CD14-positive monocyte (primary cell): Measurements from ENCODE around the gene GFRA4. TPM values are rescaled to one million over a fixed set of nuclear protein-coding genes. Genes with fewer than 3 reads are reported as not detected.

Source experiments
- DNase-seq, 3 donors: peaks; one replicate each; pipeline ENCODE4 v3.0.0-alpha.2; 2011 to 2022
- H2AFZ ChIP-seq: 2 replicates; pipeline ENCODE4 v1.6.0; 2012; ENCODE audit warnings: mild to moderate bottlenecking, low read depth, low read length, inconsistent platforms; ENCODE audit not compliant: insufficient read depth, poor library complexity, severe bottlenecking
- H3K27ac ChIP-seq, 2 donors: 1 replicate in 1 of 2; 2 replicates in 1 of 2; pipeline ENCODE4 v1.5.1; 2012 to 2013; ENCODE audit warnings: low read length in 2 of 2, control low read depth in 1 of 2, inconsistent platforms in 1 of 2, low read depth in 1 of 2, mild to moderate bottlenecking in 1 of 2
- H3K27me3 ChIP-seq, 2 donors: one replicate each; pipeline versions ENCODE4 v1.6.0 to v1.6.1; 2011 to 2013; ENCODE audit warnings: low read length in 2 of 2; ENCODE audit not compliant: control insufficient read depth in 2 of 2, insufficient read depth in 2 of 2
- H3K36me3 ChIP-seq, 2 donors: replicated peaks in 1 of 2; 1 replicate in 1 of 2; 2 replicates in 1 of 2; pipeline versions ENCODE4 v1.5.1 to v1.6.1; 2012 to 2013; ENCODE audit warnings: low read length in 2 of 2, control low read depth in 1 of 2, inconsistent platforms in 1 of 2, mild to moderate bottlenecking in 1 of 2; ENCODE audit not compliant: insufficient read depth in 2 of 2, control insufficient read depth in 1 of 2
- H3K4me1 ChIP-seq, 2 donors: 1 replicate in 1 of 2; 2 replicates in 1 of 2; pipeline versions ENCODE4 v1.5.1 to v1.6.1; 2012 to 2013; ENCODE audit warnings: low read length in 2 of 2, control low read depth in 1 of 2, inconsistent platforms in 1 of 2, mild to moderate bottlenecking in 1 of 2, moderate library complexity in 1 of 2; ENCODE audit not compliant: insufficient read depth in 2 of 2, control insufficient read depth in 1 of 2
- H3K4me2 ChIP-seq: replicated peaks from 2 replicates; pipeline ENCODE3; 2012; ENCODE audit warnings: low read length, moderate library complexity, mild to moderate bottlenecking; ENCODE audit not compliant: poor library complexity, severe bottlenecking; ENCODE audit errors: extremely low read depth
- H3K4me3 ChIP-seq, 3 experiments: fragments of 200-600 bp in 1 of 3; sonication (generic) in 1 of 3; replicated peaks in 1 of 3; 1 replicate in 2 of 3; 2 replicates in 1 of 3; pipeline ENCODE4 v1.5.1; 2011 to 2013; ENCODE audit warnings: low read length in 3 of 3, mild to moderate bottlenecking in 3 of 3, control low read depth in 2 of 3, low read depth in 2 of 3, inconsistent platforms in 1 of 3, moderate library complexity in 1 of 3
- H3K79me2 ChIP-seq: 2 replicates; pipeline ENCODE4 v1.6.0; 2012; ENCODE audit warnings: mild to moderate bottlenecking, control low read depth, inconsistent platforms, low read length, moderate library complexity; ENCODE audit not compliant: insufficient read depth
- H3K9ac ChIP-seq: 2 replicates; pipeline ENCODE4 v1.6.0; 2017; ENCODE audit warnings: low read length, mild to moderate bottlenecking; ENCODE audit not compliant: insufficient read depth, poor library complexity, severe bottlenecking
- H3K9me3 ChIP-seq, 2 donors: replicated peaks in 1 of 2; 1 replicate in 1 of 2; 2 replicates in 1 of 2; pipeline versions ENCODE4 v1.5.1 to v1.6.1; 2012 to 2013; ENCODE audit warnings: low read length in 2 of 2, control low read depth in 1 of 2; ENCODE audit not compliant: control insufficient read depth in 1 of 2, insufficient read depth in 1 of 2
- H4K20me1 ChIP-seq: 2 replicates; pipeline ENCODE4 v1.6.0; 2012; ENCODE audit warnings: mild to moderate bottlenecking, low read length, control low read depth, moderate library complexity; ENCODE audit not compliant: insufficient read depth
- H3K27ac Mint-ChIP-seq, 7 donors: one replicate each; pipeline ENCODE4 v1.8.0; 2020; ENCODE audit warnings: mild to moderate bottlenecking in 7 of 7, mixed read lengths in 7 of 7, moderate library complexity in 6 of 7, inconsistent platforms in 2 of 7
- H3K27me3 Mint-ChIP-seq, 3 donors: one replicate each; pipeline ENCODE4 v1.8.0; 2021 to 2022; ENCODE audit warnings: low read depth in 3 of 3, mild to moderate bottlenecking in 3 of 3, mixed read lengths in 3 of 3, moderate library complexity in 3 of 3, inconsistent platforms in 1 of 3
- H3K36me3 Mint-ChIP-seq, 2 donors: one replicate each; pipeline ENCODE4 v1.8.0; 2020; ENCODE audit warnings: mixed read lengths in 2 of 2, inconsistent platforms in 1 of 2, mild to moderate bottlenecking in 1 of 2
- H3K4me1 Mint-ChIP-seq: one replicate; pipeline ENCODE4 v1.8.0; 2020; ENCODE audit warnings: mild to moderate bottlenecking, mixed read lengths
- H3K4me3 Mint-ChIP-seq, 2 donors: one replicate each; pipeline ENCODE4 v1.8.0; 2020; ENCODE audit warnings: mild to moderate bottlenecking in 2 of 2, mixed read lengths in 2 of 2, moderate library complexity in 1 of 2
- H3K9me3 Mint-ChIP-seq, 7 donors: one replicate each; pipeline ENCODE4 v1.8.0; 2020 to 2022; ENCODE audit warnings: mixed read lengths in 7 of 7, mild to moderate bottlenecking in 6 of 7, moderate library complexity in 6 of 7, inconsistent platforms in 2 of 7
- WGBS: methylation state at CpG from one replicate; pipeline ENCODE4 v1.1.5; 2013; ENCODE audit warnings: missing lambda C conversion rate; ENCODE audit not compliant: insufficient coverage; 5-methylcytosine and 5-hydroxymethylcytosine counted together
- intact Hi-C, 2 donors: fragments of 100-400 bp; cut with micrococcal nuclease; formaldehyde crosslinking; loops; one replicate each; pipeline versions ENCODE4 v1.15.0 to v1.15.1; 2023
- polyA plus RNA-seq, 3 donors: library from polyadenylated mRNA; depleted of rRNA in 1 of 3; unstranded in 2 of 3; stranded (reverse) in 1 of 3; fragments of 300-500 nt in 2 of 3; fragments of >200 nt in 1 of 3; fragmentation: Illumina TruSeq in 2 of 3; gene quantifications; 1 replicate in 2 of 3; 2 replicates in 1 of 3; pipeline ENCODE4 v1.2.3, GENCODE V29; 2012 to 2021
- TF ChIP-seq, protein P1 (sequence below): fragments of 200-600 bp; IDR thresholded peaks from one replicate; pipeline ENCODE4 v1.8.0; 2022; ENCODE audit warnings: antibody characterized with exemption, mild to moderate bottlenecking

The GFRA4 gene
- polyA plus RNA-seq, 3 donors, result not detected

- WGBS, result 100% methylated on average over 1 of the region's 6 CpGs
- TF ChIP-seq, protein P1, sequence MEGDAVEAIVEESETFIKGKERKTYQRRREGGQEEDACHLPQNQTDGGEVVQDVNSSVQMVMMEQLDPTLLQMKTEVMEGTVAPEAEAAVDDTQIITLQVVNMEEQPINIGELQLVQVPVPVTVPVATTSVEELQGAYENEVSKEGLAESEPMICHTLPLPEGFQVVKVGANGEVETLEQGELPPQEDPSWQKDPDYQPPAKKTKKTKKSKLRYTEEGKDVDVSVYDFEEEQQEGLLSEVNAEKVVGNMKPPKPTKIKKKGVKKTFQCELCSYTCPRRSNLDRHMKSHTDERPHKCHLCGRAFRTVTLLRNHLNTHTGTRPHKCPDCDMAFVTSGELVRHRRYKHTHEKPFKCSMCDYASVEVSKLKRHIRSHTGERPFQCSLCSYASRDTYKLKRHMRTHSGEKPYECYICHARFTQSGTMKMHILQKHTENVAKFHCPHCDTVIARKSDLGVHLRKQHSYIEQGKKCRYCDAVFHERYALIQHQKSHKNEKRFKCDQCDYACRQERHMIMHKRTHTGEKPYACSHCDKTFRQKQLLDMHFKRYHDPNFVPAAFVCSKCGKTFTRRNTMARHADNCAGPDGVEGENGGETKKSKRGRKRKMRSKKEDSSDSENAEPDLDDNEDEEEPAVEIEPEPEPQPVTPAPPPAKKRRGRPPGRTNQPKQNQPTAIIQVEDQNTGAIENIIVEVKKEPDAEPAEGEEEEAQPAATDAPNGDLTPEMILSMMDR, result no peak
- Histone ChIP-seq H3K27me3 (no peaks in the 10 kb centered on the region), H3K36me3 (peaks cover 4 to 48% of the 10 kb centered on the region in 2 donors), H3K4me2 (no peak overlapping the region), H4K20me1 (no peaks in the 10 kb centered on the region), H3K4me1 (no peaks in the 10 kb centered on the region), H3K4me3 (no peak overlapping the region), H3K27ac (no peak overlapping the region), H3K9ac (no peak overlapping the region), H3K79me2 (no peaks in the 10 kb centered on the region), H3K9me3 (no peaks in the 10 kb centered on the region), H2AFZ (no peak overlapping the region)
- Mint-ChIP-seq H3K4me3 (no peak overlapping the region), H3K4me1 (no peaks in the 10 kb centered on the region), H3K36me3 (peaks cover 50 to 51% of the 10 kb centered on the region in 2 donors), H3K27me3 (no peaks in the 10 kb centered on the region), H3K9me3 (peaks cover 0 to 2% (median 0%) of the 10 kb centered on the region in 7 donors), H3K27ac (no peak overlapping the region)
- DNase-seq, result no peak
- intact Hi-C loops, result no loop called here
Measured at GRCh38 chr20:3633913-3634478, 29.2 kb downstream of the GFRA4 start.

- H3K36me3 Mint-ChIP-seq, result peaks cover 50 to 56% of the 10 kb centered on the region in 2 donors
Measured at GRCh38 chr20:3632311-3633004, 30.7 kb downstream of the GFRA4 start.

More at GRCh38 chr20:3632311-3633004, 30.7 kb downstream of the GFRA4 start:
- 95% methylated on average over 7 of the region's 7 CpGs for WGBS
- Histone ChIP-seq H4K20me1 (no peaks in the 10 kb centered on the region), H2AFZ (no peak overlapping the region), H3K27me3 (no peaks in the 10 kb centered on the region), H3K9ac (no peak overlapping the region), H3K79me2 (no peaks in the 10 kb centered on the region), H3K4me2 (no peak overlapping the region), H3K27ac (no peak overlapping the region), H3K4me1 (no peaks in the 10 kb centered on the region), H3K4me3 (no peak overlapping the region), H3K9me3 (no peaks in the 10 kb centered on the region), H3K36me3 (peaks cover 6 to 58% of the 10 kb centered on the region in 2 donors)
- no peaks in the 10 kb centered on the region for H3K9me3 Mint-ChIP-seq
- DNase-seq, result no peak
- H3K4me1 Mint-ChIP-seq, result no peaks in the 10 kb centered on the region
- TF ChIP-seq, protein P1, result no peak
- intact Hi-C loops, result no loop called here
- no peak overlapping the region for H3K4me3 Mint-ChIP-seq
- H3K27me3 Mint-ChIP-seq, result no peaks in the 10 kb centered on the region
- peak overlapping the region in 2 of 7 donors; percentile 8 to 28 for H3K27ac Mint-ChIP-seq
